IPS-18a (cell line): ENCODE data around the gene SLC39A1.
"Not testable (repeated sequence)": the region's sequence is repeated elsewhere in the genome, so short reads cannot be mapped to it uniquely, and the experiment has no call there.

ENCODE experiments used
- H3K27ac ChIP-seq: one replicate; pipeline ENCODE4 v1.5.1; 2013; ENCODE audit warnings: low read length
- H3K27me3 ChIP-seq: one replicate; pipeline ENCODE4 v1.6.1; 2013; ENCODE audit warnings: mild to moderate bottlenecking, low read length; ENCODE audit not compliant: control insufficient read depth, insufficient read depth
- H3K36me3 ChIP-seq: one replicate; pipeline ENCODE4 v1.6.1; 2013; ENCODE audit warnings: low read depth, low read length; ENCODE audit not compliant: control insufficient read depth
- H3K4me1 ChIP-seq: one replicate; pipeline ENCODE4 v1.6.1; 2013; ENCODE audit warnings: low read depth, low read length; ENCODE audit not compliant: control insufficient read depth
- H3K4me3 ChIP-seq: one replicate; pipeline ENCODE4 v1.5.1; 2013; ENCODE audit warnings: low read length
- H3K9ac ChIP-seq: one replicate; pipeline ENCODE4 v1.6.1; 2013; ENCODE audit warnings: mild to moderate bottlenecking, low read length, moderate library complexity
- H3K9me3 ChIP-seq: one replicate; pipeline ENCODE4 v1.6.1; 2013; ENCODE audit warnings: low read depth, low read length; ENCODE audit not compliant: control insufficient read depth

Gene SLC39A1

DNA sequence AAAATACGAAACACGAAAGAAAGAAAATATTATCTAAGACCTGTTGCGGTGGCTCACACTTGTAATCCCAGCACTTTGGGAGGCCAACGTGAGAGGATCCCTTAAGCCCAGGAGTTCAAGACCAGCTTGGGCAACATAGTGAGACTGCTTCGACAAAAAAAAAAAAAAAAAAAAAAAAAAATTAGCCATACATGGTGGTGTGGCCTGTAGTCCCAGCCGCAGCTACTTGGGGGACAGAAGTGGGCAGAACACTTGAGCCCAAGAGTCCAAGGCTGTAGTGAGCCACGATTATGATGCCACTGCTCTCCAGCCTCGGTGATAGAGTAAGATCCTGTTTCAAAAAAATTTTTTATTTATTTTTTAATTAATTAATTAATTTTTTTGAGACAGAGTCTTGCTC lies 24.3 kb upstream of the SLC39A1 start:
- Histone ChIP-seq H3K27ac (no peak overlapping the region), H3K4me1 (peaks cover 26% of the 10 kb centered on the region), H3K9ac (no peak overlapping the region)

DNA sequence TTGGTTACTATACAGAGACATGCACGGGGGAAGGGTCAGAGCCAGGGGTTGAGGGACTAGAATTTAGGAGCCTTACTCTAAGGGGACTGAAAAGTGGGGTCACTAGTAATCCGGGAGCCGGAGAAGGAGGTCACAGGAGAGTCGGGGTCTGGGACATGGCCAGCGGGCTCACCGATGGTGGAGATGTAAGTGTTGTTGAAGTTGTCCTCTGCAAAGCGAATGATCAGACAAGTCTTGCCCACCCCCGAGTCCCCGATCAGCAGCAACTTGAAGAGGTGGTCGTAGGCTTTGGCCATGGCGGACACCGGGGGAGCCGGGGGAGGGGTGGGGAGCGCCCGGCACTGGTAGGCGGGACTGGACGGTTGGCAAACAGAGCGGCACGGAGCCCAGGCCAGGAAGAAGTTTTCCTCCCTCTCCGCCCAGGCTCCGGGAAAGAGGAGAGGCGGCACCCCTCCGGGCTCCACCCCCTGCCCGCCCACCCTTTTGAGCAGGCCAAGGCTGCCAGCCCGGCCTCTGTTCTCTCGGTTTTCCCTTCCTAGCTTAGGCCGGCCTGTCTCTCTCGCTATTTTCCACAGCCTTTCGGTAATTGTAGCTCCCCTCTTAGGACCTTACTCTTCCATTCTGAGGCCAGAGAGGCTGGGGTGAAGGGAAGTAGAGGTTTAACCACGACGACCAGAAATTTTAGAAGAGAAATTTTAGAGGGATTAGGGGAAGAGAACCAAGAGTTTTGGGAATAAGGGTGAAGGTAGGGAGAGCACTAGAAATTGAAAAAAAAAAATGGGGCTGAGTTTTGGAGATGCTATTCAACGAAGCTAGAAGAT lies 22.8 kb upstream of the SLC39A1 start, which contains the start of gene RAB13:
RAB13 (minus strand) TSS at position 399 of the 821 bp plus-strand sequence; CDS start at position 296, 103 bp downstream.
- H3K4me1 ChIP-seq: peaks cover 17% of the 10 kb centered on the region
- H3K27me3 ChIP-seq: no peaks in the 10 kb centered on the region
- no peaks in the 10 kb centered on the region for H3K9me3 ChIP-seq
- H3K9ac ChIP-seq: peak within 1 kb of the TSS; percentile 89
- H3K27ac ChIP-seq: peak within 1 kb of the TSS; percentile 81
- peak within 1 kb of the TSS; percentile 92 for H3K4me3 ChIP-seq
- H3K36me3 ChIP-seq: peaks cover 19% of the 10 kb centered on the region

More for the DNA sequence above, 24.3 kb upstream of the SLC39A1 start:
- Histone ChIP-seq H3K9me3 (no peaks in the 10 kb centered on the region), H3K4me3 (no peak overlapping the region), H3K27me3 (no peaks in the 10 kb centered on the region), H3K36me3 (peaks cover 24% of the 10 kb centered on the region)

DNA sequence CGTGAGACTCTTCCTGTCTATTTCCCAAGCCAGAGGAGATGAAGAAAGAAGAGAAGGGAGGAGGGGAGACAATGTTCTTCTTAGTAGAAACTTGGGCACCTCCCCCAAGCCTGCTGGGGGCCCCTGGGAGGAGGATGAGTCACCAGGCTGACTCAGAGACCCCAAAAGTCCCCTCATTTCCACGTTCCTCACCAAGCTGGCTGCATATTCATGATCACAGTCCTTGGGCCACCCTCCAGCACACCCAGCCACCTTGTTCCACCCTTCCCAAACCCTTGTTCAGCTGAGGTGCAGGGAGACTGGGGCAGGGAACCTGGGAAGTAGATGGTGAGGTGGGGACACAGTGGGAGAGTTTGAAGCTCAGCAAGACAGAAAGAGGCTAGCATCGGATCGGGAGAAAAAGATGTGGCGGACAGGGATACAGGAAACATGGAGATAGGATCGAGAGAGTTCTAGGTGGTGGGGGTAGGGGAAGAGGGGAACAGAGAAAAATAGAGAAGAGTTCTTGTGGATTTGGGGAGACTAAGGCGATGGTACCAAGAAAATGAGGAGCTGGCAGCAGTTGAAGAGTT lies 22.1 kb upstream of the SLC39A1 start:
- H3K4me3 ChIP-seq: peak overlapping the region; percentile 92
- H3K4me1 ChIP-seq: peaks cover 17% of the 10 kb centered on the region
- H3K9ac ChIP-seq: peak overlapping the region; percentile 89
- no peaks in the 10 kb centered on the region for H3K27me3 ChIP-seq
- peaks cover 20% of the 10 kb centered on the region for H3K36me3 ChIP-seq
- H3K9me3 ChIP-seq: no peaks in the 10 kb centered on the region
- peak overlapping the region; percentile 81 for H3K27ac ChIP-seq

DNA sequence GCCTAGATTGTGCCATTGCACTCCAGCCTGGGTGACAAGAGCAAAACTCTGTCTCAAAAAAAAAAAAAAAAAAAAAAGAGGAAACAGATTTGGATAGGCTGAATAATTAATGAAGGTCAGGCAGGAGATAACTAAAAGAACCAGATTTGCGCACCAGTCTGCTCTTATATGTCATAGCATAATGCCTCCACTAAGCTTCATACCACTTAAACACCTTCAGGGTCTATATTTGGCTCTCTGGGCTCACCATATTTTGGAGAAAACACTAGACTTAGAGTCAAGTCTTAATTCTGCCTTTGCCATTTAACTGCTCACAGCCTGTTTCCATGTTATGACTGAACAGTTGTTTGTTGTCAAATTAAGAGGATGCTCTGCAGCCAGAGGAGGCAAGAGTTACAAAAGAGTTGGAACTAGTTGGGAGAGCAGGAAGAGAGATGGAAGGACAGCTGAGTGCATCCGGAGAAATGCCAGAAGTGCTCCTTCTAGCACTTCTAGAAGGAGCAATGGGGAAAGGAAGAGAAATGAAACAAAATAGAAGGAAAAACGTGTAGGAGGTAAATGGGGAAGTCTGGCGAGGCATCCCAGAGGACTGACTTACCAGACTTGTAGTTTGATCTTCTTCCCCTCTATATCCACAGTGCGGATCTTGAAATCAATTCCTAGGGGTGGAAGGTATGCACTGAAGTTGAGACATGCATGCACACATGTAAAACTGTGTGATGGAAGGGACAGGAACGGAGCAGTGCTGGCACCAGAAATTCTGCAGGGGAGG lies 21.0 kb upstream of the SLC39A1 start:
- Histone ChIP-seq H3K4me1 (peaks cover 17% of the 10 kb centered on the region), H3K9ac (peak overlapping the region; percentile 89), H3K27ac (no peak overlapping the region), H3K4me3 (peak overlapping the region; percentile 92), H3K36me3 (peaks cover 20% of the 10 kb centered on the region), H3K27me3 (no peaks in the 10 kb centered on the region), H3K9me3 (no peaks in the 10 kb centered on the region)

DNA sequence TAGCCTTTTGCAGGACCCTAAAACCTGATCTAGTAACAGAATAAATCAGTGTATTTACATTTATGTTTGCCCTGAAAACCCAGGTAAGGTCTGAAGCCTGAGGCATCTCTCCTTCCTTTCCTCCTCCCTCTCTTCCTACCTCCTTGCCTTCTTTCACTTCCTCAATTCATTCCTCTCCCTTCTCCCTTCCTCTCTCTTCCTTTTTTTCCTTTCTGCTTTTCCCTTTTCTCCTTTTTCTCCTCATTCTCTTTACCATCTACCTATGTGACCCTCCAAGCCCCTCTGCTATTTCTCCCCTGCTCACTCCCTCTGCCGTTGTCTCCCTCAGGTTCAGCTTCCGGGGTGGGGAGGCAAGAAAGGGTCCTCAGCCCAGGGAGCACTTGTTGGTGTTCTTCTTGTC lies 18.4 kb upstream of the SLC39A1 start:
- H3K27me3 ChIP-seq, H3K4me3 ChIP-seq, H3K27ac ChIP-seq, H3K9me3 ChIP-seq, H3K9ac ChIP-seq: not testable (repeated sequence)
- peaks cover 15% of the 10 kb centered on the region for H3K4me1 ChIP-seq
- peaks cover 20% of the 10 kb centered on the region for H3K36me3 ChIP-seq

DNA sequence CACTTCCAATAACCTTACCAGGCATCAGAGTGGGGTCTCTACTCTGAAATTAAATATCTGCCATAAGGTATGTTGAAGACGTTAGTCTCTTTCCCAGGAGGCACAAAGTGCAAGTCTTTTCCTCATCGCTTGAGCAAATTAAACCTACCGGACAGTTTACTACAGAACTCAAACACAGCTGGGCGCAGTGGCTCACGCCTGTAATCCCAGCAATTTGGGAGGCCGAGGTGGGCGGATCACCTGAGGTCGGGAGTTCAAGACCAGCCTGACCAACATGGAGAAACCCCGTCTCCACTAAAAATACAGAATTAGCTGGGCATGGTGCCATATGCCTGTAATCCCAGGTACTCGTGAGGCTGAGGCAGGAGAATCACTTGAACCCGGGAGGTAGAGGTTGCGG lies 15.8 kb upstream of the SLC39A1 start:
- H3K9ac ChIP-seq, H3K4me3 ChIP-seq: not testable (repeated sequence)

DNA sequence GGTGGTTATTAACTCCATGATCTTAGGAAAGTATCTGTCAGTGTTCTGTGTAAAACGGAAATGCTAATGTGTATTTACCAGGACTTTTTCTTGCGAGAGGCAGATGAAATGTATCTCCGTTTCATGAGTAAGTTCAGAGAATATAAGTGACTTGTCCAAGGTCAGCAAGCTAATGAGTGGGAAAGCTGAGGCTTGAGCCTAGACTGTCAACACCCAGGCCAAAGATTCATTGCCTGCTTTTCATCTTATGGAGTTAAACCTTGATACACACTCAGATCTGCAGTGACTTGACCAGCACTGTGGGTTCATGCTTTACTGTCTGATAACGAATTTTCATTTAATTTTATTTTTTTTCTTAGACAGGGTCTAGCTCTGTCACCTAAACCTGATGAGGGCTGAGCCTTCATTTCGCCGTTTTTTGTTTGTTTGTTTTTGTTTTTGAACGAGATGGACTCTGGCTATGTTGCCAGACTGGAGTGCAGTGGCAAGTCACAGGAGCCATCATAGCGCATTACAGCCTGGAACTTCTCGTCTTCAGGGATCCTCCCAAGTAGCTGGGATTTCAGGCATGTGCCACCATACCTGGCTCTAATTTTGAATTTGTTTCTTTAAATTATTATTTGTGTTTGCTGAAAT lies 15.1 kb upstream of the SLC39A1 start:
- Histone ChIP-seq H3K27ac (no peak overlapping the region), H3K27me3 (no peaks in the 10 kb centered on the region), H3K36me3 (peaks cover 35% of the 10 kb centered on the region), H3K4me1 (peaks cover 3% of the 10 kb centered on the region), H3K4me3 (peak overlapping the region; percentile 81), H3K9me3 (no peaks in the 10 kb centered on the region), H3K9ac (peak overlapping the region; percentile 80)

More for the DNA sequence above, 15.8 kb upstream of the SLC39A1 start:
- not testable (repeated sequence) for H3K27ac ChIP-seq, H3K9me3 ChIP-seq, H3K27me3 ChIP-seq, H3K4me1 ChIP-seq
- H3K36me3 ChIP-seq: peaks cover 35% of the 10 kb centered on the region

DNA sequence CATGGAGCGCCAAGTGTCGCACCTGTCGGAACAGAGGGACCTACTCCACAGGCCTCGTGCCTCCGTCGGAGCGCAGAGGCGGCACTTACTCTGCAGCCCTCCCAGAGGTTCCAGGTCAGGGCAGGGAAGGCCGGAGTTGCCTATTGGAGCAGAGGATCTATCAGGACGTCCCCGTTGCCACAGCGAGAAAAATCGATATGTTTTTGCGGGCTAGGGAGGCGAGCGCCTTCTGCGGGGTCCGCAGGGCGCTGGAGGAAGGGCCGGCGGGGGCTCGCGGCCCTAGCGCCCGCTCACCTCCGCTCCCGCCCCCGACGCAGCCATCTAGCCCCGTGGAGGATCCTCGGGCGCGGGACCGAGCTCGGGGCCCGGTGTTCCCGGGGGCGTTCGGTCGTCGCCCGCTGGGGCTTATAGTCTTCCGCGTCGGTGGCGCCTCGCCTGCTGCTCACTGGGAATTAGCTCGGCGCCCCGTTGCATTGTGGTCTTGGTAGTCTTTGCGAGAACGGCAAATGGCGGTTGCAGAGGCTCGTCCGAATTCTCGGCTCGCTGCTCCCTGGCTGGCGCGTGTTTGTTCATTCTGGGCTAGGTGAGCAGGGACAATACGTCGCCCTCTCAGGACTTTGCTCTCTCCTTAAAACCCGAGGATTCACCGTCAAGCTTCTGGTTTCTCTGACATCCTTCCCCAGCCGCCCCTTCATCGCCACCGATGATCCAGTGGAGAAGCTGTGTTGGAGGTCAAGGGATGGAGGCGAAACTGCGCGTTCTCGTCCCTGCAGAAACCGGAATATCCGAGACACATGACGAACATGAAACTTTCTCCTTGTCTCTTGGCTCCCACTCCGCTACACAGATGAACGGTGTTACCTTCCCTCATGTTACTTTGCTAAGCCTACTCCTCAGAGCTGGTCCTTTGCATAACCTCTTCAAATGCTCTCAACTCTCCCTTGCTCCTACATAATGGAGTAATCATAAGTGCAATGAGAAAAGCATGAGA lies 14.2 kb upstream of the SLC39A1 start, which contains the start of gene JTB:
JTB (minus strand) TSS at position 425 of the 991 bp plus-strand sequence; CDS start at position 3, 422 bp downstream.
- peaks cover 30% of the 10 kb centered on the region for H3K36me3 ChIP-seq
- H3K4me1 ChIP-seq: peaks cover 3% of the 10 kb centered on the region
- H3K9ac ChIP-seq: peak within 1 kb of the TSS; percentile 80
- H3K27ac ChIP-seq: peak within 1 kb of the TSS; percentile 17
- H3K4me3 ChIP-seq: peak within 1 kb of the TSS; percentile 81
- no peaks in the 10 kb centered on the region for H3K9me3 ChIP-seq
- H3K27me3 ChIP-seq: no peaks in the 10 kb centered on the region

DNA sequence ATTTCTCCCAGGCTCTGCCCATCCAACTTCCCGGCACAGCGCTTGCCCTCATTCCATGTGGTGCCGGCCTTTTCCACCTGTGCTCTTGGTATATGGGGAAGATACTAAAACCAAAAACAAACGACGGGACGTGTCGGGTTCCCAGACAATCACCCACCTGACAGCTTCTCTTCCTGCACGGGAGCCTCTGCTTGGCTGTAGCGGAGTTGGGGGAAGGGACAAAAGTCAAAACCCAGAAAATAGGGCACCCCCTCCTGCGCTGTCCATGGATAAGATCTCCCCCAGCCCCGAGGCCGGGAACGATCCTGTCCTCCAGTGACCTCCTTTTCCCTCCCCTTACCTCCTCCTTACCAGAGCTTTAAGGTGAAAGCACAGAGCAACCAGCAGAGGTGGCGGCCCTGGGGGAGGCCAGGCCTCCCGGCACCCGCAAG lies 13.5 kb upstream of the SLC39A1 start:
- H3K4me3 ChIP-seq: peak overlapping the region; percentile 81
- peak overlapping the region; percentile 80 for H3K9ac ChIP-seq
- H3K9me3 ChIP-seq: no peaks in the 10 kb centered on the region
- peaks cover 3% of the 10 kb centered on the region for H3K4me1 ChIP-seq
- peaks cover 24% of the 10 kb centered on the region for H3K36me3 ChIP-seq
- no peaks in the 10 kb centered on the region for H3K27me3 ChIP-seq
- H3K27ac ChIP-seq: peak overlapping the region; percentile 3

DNA sequence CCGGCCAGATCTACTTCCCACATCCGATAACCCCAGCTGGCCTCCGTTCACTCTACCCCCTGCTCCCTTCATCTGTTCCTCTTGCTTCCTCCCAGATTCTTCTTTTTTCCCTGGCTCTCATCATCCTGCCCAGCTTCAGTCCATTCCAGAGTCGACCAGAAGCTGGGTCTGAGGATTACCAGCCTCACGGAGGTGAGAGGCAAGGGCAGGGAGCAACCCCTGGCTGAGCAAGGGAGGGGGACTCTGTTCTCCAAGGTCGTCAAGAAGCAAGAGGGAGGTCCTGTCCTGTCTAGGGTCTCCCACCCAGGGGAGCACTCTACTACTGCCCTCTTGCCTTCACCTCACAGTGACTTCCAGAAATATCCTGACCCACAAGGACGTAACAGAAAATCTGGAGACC lies 10.2 kb upstream of the SLC39A1 start:
- Histone ChIP-seq H3K4me1 (peaks cover 8% of the 10 kb centered on the region), H3K27ac (no peak overlapping the region)

More for the DNA sequence above, 10.2 kb upstream of the SLC39A1 start:
- H3K9ac ChIP-seq: no peak overlapping the region
- no peaks in the 10 kb centered on the region for H3K27me3 ChIP-seq
- no peaks in the 10 kb centered on the region for H3K9me3 ChIP-seq
- H3K36me3 ChIP-seq: peaks cover 19% of the 10 kb centered on the region
- H3K4me3 ChIP-seq: no peak overlapping the region
